Liver (tissue), 3 donors: Measurements from ENCODE around the gene AFAP1.

Source experiments
- CTCF ChIP-seq: fragments of 150-350 bp; IDR thresholded peaks from 2 replicates; pipeline ENCODE4 v1.5.1; 2017; ENCODE audit warnings: improper control_type of control experiment, low read depth, low read length; ENCODE audit not compliant: missing input control
- EGR1 ChIP-seq, 2 donors: IDR thresholded peaks; 2 replicates each; pipeline ENCODE4 v1.6.1; 2016 to 2018; ENCODE audit warnings: antibody characterized with exemption in 2 of 2, low read depth in 2 of 2
- FOXA1 ChIP-seq: IDR thresholded peaks from 2 replicates; pipeline ENCODE4 v1.6.1; 2016; ENCODE audit warnings: antibody characterized with exemption
- GABPA ChIP-seq, 2 donors: IDR thresholded peaks in 1 of 2; conservative IDR thresholded peaks in 1 of 2; 2 replicates each; pipeline ENCODE4 v1.6.1; 2016; ENCODE audit warnings: antibody characterized with exemption in 2 of 2, mild to moderate bottlenecking in 1 of 2, moderate library complexity in 1 of 2
- JUND ChIP-seq, 2 donors: IDR thresholded peaks; 2 replicates each; pipeline ENCODE4 v1.6.1; 2016; ENCODE audit warnings: antibody characterized with exemption in 2 of 2
- RAD21 ChIP-seq, 2 donors: IDR thresholded peaks; 2 replicates each; pipeline ENCODE4 v1.6.1; 2016; ENCODE audit warnings: antibody characterized with exemption in 2 of 2, mild to moderate bottlenecking in 2 of 2
- SP1 ChIP-seq: IDR thresholded peaks from 2 replicates; pipeline ENCODE4 v1.6.1; 2018; ENCODE audit warnings: antibody characterized with exemption, mild to moderate bottlenecking
- TAF1 ChIP-seq: conservative IDR thresholded peaks from 2 replicates; pipeline ENCODE4 v1.6.1; 2016; ENCODE audit warnings: antibody characterized with exemption, mild to moderate bottlenecking
- TF ChIP-seq, protein P1 (sequence below): IDR thresholded peaks from 2 replicates; pipeline ENCODE4 v1.6.1; 2016; ENCODE audit warnings: antibody characterized with exemption, mild to moderate bottlenecking
- TF ChIP-seq, protein P2 (sequence below): IDR thresholded peaks from 2 replicates; pipeline ENCODE4 v1.6.1; 2016; ENCODE audit warnings: antibody characterized with exemption
- TF ChIP-seq, protein P3 (sequence below): IDR thresholded peaks from 2 replicates; pipeline ENCODE4 v1.6.1; 2016; ENCODE audit warnings: antibody characterized with exemption
- donor health status: healthy.
- donor health status: healthy.

DNA sequence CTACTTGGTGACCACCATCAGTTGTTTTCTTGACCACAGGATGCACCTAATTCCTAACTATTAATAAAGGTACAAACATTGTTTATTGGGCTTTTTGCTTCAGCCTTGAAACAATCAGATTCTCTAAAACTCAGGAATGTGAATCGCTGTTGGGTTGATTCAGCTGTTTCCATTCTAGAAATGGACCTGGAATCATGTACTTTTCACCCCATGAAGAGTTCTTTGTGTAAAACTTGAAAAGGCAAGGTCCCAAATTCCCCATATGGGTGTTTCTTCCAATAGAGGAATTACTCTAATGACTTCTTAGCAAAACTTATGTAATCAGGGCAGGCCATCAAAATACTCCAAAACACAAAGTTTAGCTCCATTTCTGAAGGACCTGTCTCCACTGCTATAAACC lies 7.4 kb downstream of the AFAP1 start:
- TF ChIP-seq, protein P1, sequence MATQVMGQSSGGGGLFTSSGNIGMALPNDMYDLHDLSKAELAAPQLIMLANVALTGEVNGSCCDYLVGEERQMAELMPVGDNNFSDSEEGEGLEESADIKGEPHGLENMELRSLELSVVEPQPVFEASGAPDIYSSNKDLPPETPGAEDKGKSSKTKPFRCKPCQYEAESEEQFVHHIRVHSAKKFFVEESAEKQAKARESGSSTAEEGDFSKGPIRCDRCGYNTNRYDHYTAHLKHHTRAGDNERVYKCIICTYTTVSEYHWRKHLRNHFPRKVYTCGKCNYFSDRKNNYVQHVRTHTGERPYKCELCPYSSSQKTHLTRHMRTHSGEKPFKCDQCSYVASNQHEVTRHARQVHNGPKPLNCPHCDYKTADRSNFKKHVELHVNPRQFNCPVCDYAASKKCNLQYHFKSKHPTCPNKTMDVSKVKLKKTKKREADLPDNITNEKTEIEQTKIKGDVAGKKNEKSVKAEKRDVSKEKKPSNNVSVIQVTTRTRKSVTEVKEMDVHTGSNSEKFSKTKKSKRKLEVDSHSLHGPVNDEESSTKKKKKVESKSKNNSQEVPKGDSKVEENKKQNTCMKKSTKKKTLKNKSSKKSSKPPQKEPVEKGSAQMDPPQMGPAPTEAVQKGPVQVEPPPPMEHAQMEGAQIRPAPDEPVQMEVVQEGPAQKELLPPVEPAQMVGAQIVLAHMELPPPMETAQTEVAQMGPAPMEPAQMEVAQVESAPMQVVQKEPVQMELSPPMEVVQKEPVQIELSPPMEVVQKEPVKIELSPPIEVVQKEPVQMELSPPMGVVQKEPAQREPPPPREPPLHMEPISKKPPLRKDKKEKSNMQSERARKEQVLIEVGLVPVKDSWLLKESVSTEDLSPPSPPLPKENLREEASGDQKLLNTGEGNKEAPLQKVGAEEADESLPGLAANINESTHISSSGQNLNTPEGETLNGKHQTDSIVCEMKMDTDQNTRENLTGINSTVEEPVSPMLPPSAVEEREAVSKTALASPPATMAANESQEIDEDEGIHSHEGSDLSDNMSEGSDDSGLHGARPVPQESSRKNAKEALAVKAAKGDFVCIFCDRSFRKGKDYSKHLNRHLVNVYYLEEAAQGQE, result no peak
- no peak for TF ChIP-seq CTCF
- TF ChIP-seq, protein P2, sequence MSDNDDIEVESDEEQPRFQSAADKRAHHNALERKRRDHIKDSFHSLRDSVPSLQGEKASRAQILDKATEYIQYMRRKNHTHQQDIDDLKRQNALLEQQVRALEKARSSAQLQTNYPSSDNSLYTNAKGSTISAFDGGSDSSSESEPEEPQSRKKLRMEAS, result no peak
- TF ChIP-seq, protein P3, sequence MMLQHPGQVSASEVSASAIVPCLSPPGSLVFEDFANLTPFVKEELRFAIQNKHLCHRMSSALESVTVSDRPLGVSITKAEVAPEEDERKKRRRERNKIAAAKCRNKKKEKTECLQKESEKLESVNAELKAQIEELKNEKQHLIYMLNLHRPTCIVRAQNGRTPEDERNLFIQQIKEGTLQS, result no peak
- no peak for TF ChIP-seq EGR1 (IDR thresholded peaks at IDR 0.05; ENCODE audit: low read depth in 2 of 2)
- no peak for TF ChIP-seq FOXA1
- no peak for TF ChIP-seq SP1
- TF ChIP-seq GABPA (IDR thresholded peaks at IDR 0.05 in 1 of 2, conservative IDR thresholded peaks at IDR 0.05 in 1 of 2), result no peak
- no peak for TF ChIP-seq RAD21 (IDR thresholded peaks at IDR 0.05)
- no peak for TF ChIP-seq TAF1
- no peak for TF ChIP-seq JUND (IDR thresholded peaks at IDR 0.05)
